Peyer's patch (tissue), 4 donors: ENCODE data around the gene REEP6.

Experiments used
- CTCF ChIP-seq, 6 experiments: fragments of 450-650 bp in 4 of 6; fragments of 200-600 bp in 2 of 6; sonication (generic) in 1 of 6; IDR thresholded peaks; one replicate each; pipeline ENCODE4 v1.5.1; 2017 to 2019; ENCODE audit warnings: antibody characterized with exemption in 6 of 6, mild to moderate bottlenecking in 3 of 6, moderate library complexity in 1 of 6
- POLR2A ChIP-seq, 2 donors: fragments of 450-650 bp; IDR thresholded peaks; one replicate each; pipeline ENCODE4 v1.5.1; 2017; ENCODE audit warnings: antibody characterized with exemption in 2 of 2, mild to moderate bottlenecking in 2 of 2, moderate library complexity in 2 of 2

DNA sequence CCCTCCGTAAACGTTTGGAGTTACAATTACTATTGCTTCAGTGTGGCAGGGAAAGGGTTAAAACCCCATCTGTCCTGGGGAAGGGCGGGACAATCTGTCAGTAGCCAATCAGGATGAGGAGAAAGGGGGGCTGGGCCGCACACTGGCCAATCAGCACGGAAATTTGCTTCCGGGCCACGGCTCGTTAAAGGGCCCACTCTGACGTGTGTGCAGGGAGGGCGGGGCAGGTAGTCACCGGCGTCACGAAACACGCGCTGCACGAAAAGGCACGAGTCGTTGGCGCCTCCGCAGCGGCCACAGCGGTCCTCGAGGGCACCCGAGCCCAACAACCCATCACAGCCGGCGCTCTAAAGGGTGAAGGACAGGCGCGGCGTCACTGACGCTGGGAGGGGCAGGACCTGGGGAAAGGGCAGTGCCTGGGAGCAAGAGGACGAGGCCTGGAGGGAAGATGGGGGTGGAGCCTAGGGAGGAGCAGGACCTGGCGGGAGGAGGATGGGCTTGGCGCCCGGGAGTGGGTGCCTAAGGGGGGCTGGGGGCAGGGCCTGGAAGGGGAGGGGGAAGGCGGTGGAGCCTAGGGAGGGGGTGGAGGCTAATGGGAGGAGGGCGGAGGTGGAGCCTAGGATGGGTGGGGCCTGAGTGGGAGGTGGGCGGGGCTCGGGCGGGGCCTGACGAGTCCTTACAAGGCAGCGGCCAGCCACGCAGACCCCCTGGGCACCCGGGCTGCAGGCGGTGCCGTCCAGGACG lies 17.0 kb downstream of the REEP6 start:
- TF ChIP-seq CTCF (IDR thresholded peaks at IDR 0.05) (no peak), POLR2A (IDR thresholded peaks at IDR 0.05) (no peak)
